Measurements from ENCODE around the gene ATG16L1.

ATG16L1 gene

DNA sequence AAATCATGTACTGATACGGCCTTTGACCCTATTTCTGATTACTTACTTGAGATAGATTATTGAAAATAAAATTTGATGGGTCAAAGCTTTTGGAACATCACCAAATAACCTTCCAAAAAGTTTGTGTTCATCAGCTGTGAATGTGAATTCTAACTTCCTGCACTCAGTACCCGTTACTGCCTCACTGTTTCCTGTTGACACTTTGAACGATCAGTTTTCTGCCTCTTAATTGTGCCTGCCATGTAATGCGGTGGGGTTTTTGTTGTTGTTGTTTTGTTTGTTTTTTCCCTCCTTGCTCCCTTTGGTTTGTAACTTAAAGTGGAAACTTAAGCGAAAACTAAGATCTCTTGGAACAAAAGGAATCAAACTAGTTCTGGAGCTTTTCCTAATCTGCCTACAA is 18.9 kb downstream of the ATG16L1 start:
- H3K4me3 ChIP-seq (ENCODE audit: low read depth, low read length): no peak overlapping the region
- no peak for TF ChIP-seq CTCF (IDR thresholded peaks at IDR 0.05; ENCODE audit: insufficient read depth, low read depth, low read length, missing control alignments)
- no peak for DNase-seq (ENCODE audit: low read depth)

DNA sequence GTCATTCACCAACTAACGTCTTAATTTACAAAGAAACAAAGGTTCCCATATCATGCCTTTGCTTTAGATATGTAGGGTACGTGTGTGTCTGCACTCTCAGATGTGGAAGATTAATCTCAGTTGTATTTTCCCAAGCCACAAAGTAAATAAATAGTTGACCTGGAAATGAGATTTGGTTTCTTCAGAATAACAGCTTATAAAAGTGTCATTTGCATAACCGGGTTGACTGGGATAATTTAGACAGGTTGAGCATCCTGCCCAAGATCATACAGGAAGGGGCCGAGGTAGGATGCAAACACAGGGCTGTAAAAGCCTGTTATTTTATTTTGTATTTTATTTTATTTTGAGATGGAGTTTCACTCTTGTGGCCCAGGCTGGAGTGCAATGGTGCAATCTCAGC is 19.5 kb downstream of the ATG16L1 start:
- TF ChIP-seq CTCF (IDR thresholded peaks at IDR 0.05; ENCODE audit: insufficient read depth, low read depth, low read length, missing control alignments): no peak
- H3K4me3 ChIP-seq (ENCODE audit: low read depth, low read length): no peak overlapping the region

DNA sequence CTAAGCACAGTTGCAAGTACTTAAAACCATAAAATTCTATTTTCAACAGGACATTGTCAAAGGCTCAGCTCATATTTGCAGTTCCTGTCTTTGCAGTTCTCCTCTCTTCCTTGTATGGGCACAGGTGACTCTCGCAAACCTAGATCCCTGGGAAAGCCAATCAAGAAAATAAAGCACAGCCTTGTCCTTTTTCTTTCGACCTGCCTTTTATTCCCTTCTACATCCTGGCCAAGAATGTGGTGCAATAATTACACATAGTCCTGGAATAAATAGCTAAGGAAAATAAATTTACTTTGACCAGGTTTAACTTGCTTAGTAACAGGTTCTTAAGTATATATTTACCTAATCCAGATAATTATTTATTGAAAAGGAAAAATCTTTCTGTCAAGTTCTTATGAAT is 20.2 kb downstream of the ATG16L1 start:
- no peak for TF ChIP-seq CTCF (IDR thresholded peaks at IDR 0.05; ENCODE audit: insufficient read depth, low read depth, low read length, missing control alignments)
- H3K4me3 ChIP-seq (ENCODE audit: low read depth, low read length): no peak overlapping the region
- no peak for DNase-seq (ENCODE audit: low read depth)

More for the DNA sequence above, 19.5 kb downstream of the ATG16L1 start:
- no peak for DNase-seq (ENCODE audit: low read depth)

DNA sequence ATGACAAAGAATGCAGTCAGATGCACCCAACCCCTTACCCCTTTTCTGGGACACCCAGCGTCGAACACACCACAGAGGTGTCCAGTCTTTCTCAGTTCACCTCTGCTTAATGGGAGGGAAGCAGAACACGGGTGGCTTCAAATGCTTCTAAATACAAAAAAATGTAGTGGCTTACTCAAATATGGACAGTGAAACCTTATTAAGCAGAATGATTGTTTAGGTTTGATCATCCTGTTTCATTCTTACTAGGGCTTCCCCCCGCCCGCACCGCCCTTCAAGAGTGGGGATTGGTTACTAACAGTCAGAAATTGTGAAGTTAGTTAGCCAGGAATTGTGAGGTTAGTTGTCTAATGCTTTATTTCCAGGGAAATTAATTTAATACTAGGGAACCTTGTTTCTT is 21.6 kb downstream of the ATG16L1 start:
- no peak for TF ChIP-seq CTCF (IDR thresholded peaks at IDR 0.05; ENCODE audit: insufficient read depth, low read depth, low read length, missing control alignments)
- no peak for DNase-seq (ENCODE audit: low read depth)
- H3K4me3 ChIP-seq (ENCODE audit: low read depth, low read length): no peak overlapping the region

DNA sequence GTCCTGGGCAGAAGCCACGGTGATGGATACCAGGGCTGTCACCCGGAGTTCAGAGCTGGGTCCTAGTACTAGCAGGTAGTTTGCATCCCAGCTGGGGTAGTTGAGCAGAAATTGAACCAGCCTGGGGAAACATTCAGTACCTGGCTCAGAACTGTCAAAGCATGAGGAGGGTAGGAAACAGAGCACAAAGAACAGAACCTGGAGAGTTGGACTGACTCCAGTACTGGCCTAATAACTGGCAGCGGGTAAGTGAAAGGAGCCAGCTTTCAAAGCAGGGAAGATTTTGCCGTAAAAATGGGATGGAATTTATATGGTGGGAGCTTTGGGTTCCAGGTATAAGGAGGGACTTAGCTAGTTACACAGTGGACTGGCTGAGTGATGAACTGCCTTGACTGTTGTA is 23.8 kb downstream of the ATG16L1 start:
- DNase-seq (ENCODE audit: low read depth): no peak
- no peak for TF ChIP-seq CTCF (IDR thresholded peaks at IDR 0.05; ENCODE audit: insufficient read depth, low read depth, low read length, missing control alignments)
- no peak overlapping the region for H3K4me3 ChIP-seq (ENCODE audit: low read depth, low read length)

DNA sequence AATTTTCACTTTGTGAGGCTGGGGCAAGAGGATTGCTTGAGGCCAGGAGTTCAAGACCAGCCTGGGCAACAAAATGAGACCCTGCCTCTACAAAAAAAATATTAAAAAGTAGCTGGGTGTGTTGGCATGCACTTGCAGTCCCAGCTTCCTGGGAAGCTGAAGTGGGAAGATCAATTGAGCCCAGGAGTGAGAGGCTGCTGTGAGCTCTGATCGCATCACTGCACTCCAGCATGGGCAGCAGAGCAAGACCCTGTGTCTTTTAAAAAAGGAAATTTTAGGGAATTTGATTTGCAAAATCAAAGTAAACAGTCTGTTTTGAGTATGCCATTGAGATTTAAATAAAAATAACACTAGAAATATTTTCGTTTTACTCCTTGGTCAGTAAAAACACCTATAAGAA is 27.4 kb downstream of the ATG16L1 start:
- H3K4me3 ChIP-seq (ENCODE audit: low read depth, low read length): no peak overlapping the region
- no peak for TF ChIP-seq CTCF (IDR thresholded peaks at IDR 0.05; ENCODE audit: insufficient read depth, low read depth, low read length, missing control alignments)
- no peak for DNase-seq (ENCODE audit: low read depth)

DNA sequence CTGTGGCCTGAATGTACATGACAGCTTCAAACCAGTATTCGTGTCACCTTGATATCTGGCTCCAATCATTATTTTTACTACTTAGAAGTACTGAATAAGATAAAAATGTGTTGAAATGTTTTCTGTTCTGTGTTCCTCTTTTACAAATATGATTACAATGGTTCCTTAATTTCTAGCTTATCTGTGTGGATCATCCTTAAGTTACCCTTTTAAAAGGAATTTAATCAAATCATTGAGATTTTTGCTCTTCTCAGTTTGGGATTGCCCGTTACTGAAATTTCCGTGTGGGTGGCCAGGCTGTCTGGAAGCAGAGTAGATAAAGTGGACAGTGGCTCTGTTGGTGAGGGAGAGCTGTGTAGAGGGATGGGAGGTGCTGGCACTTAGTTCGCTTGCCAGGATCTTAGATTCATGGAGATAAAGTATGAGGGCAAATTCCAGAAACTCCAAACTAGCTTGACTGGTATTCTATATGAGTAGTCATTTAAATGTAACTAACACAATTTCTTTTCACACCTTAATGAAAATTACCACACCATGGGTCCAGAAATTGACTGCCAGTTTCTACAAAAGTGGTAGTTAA is 28.7 kb downstream of the ATG16L1 start:
- TF ChIP-seq CTCF (IDR thresholded peaks at IDR 0.05; ENCODE audit: insufficient read depth, low read depth, low read length, missing control alignments): no peak
- no peak overlapping the region for H3K4me3 ChIP-seq (ENCODE audit: low read depth, low read length)
- no peak for DNase-seq (ENCODE audit: low read depth)
